Right ventricle myocardium superior (tissue), 1 donor: Measurements from ENCODE around the gene DHRS4. TPM values are rescaled to one million over a fixed set of nuclear protein-coding genes. Genes with fewer than 3 reads are reported as not detected.
"Not testable (repeated sequence)": the region's sequence is repeated elsewhere in the genome, so short reads cannot be mapped to it uniquely, and the experiment has no call there.

Experiments
- ATAC-seq: fragments of 200-7000 bp; cut with Tn5 transposase; one replicate; pipeline ENCODE4 v1.9.1; 2020; ENCODE audit warnings: mild to moderate bottlenecking; ENCODE audit not compliant: poor library complexity
- DNase-seq: peaks from one replicate; pipeline ENCODE4 v3.0.0-alpha.2; 2020
- intact Hi-C: fragments of 100-400 bp; cut with DNase I; formaldehyde crosslinking; loops from one replicate; pipeline ENCODE4 v1.11.2; 2022
- total RNA-seq: library from RNA; stranded (reverse); fragmentation: NEBNext Ultra II Directional; extraction: Animal tissue kit (Norgen Biotek cat#: 25700); gene quantifications from one replicate; pipeline ENCODE4 v1.2.1, GENCODE V29; 2021
- donor health status: DM: no; HTN: yes; CAD: no; lungs with severe emphysema.

Gene DHRS4
- total RNA-seq, 1 donor from 2014 or later, result 28.1 TPM

DNA sequence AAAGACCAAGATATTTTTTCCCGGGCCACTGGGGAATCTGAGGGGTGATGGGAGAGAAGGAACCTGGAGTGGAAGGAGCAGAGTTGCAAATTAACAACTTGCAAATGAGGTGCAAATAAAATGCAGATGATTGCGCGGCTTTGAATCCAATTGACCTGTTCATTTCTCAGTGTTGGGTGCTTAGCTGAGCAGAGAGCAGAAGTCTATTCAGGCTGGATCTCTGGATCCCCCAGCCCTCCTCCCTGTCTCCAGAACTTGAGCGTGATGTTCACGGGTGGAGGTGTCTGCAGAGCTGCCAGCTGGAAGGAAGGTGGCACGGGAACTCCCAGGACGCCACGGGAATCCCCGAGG is 15.5 kb downstream of the DHRS4 start:
- intact Hi-C loops, DNase-seq, ATAC-seq: not testable (repeated sequence)

DNA sequence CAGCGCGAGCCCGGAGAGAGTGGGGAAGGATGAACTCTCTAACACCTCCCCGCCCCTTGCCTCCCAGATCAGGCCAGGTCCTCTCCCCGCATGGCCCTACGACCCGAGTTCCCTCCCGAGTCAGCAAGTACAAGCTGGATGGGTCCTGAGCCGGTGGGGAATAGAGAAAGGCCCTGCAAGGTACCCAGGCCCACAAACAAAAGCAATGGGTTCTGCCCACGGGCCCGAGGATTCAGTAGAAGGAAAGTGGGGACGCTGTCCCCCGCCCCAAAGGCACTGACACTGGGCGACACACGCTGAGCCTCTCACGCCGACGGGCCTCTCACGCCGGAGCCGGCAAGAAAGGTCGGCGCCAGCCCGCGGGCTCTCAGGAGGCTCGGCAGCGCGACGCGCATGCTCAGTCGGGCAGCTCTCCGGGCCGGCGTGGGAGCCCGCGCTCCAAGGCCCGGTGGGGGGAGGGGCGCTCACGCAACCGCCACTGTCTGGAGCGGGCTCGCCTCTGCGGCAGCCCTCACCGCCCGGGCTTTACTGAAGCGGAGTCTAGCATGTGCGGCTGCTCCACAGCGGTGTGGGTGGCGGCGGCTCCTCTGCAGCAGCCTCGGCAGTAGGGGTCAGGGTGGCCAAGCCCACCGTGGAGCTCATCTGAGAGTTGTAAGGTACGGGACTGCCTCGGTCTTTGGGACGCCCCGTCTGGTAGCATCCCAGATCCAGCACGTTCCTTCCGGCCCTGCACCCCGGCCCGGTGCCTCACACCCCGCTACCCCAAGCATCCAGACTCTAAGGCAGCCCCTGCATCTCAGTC is 16.1 kb downstream of the DHRS4 start:
- ATAC-seq, result peak; percentile 95
- DNase-seq, result peak; percentile 60
- intact Hi-C loops, result not testable (repeated sequence)

DNA sequence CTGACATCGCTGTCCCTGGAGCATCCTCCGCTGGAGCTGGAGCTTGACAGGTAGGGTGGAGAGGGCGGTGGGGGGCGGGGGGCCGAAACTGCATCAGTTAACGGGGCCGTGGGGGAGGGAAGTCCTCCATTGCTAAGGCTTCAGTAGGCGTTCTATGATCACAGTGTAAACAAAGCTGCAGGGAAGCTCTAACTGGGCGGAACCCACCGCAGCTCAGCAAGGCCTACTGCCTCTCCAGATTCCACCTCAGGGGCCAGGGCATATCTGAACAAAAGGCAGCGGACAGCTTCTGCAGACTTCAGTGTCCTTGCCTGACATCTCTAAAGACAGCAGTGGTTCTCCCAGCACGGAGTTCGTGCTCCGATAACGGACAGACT is 16.7 kb downstream of the DHRS4 start:
- intact Hi-C loops, ATAC-seq, DNase-seq: not testable (repeated sequence)

DNA sequence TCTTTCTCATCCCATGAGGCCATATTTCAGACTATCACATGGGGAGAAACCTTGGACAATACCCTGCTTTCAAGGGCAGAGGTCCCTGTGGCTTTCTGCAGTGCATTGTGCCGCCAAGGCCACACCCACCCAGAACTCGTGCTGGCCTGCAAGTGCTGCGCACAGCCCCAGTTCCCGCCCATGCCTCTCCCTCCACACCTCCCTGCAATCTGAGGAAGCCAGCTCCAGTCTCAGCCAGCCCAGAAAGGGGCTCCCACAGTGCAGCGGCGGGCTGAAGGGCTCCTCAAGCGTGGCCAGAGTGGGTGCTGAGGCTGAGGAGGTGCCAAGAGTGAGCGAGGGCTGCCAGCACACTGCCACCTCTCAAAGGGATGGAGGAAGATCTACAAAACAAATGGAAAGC is 19.6 kb downstream of the DHRS4 start:
- ATAC-seq, intact Hi-C loops, DNase-seq: not testable (repeated sequence)

DNA sequence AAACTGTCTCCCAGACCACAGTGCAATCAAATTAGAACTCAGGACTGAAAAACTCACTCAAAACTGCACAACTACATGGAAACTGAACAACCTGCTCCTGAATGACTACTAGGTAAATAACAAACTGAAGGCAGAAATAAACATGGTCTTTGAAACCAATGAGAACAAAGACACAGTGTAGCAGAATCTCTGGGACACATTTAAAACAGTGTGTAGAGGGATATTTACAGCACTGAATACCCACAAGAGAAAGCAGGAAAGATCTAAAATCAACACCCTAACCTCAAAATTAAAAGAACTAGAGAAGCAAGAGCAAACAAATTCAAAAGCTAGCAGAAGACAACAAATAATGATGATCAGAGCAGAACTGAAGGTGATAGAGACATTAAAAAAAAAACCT is 20.5 kb downstream of the DHRS4 start:
- DNase-seq, intact Hi-C loops, ATAC-seq: not testable (repeated sequence)

DNA sequence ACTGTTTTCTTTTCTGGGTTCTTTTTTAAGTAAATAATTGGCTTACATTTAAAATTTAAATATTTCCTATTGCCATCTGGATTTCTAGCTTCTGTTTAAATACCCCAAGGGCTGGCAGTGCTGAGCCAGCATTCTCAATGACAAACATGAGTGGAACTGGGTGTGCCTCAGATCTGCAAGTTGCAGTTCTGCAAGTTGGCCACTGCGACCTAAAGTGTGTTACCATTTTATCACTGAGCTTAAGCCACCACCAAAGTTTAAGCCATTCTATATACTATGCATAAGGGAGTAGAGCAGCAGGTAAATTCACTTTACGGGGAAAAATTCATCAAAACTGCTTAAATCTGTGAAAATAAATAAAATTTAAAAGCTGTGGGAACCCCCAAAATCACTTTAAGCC is 23.6 kb downstream of the DHRS4 start:
- DNase-seq (peak; percentile 53), ATAC-seq (peak; percentile 83)
- intact Hi-C loops, result not testable (repeated sequence)

DNA sequence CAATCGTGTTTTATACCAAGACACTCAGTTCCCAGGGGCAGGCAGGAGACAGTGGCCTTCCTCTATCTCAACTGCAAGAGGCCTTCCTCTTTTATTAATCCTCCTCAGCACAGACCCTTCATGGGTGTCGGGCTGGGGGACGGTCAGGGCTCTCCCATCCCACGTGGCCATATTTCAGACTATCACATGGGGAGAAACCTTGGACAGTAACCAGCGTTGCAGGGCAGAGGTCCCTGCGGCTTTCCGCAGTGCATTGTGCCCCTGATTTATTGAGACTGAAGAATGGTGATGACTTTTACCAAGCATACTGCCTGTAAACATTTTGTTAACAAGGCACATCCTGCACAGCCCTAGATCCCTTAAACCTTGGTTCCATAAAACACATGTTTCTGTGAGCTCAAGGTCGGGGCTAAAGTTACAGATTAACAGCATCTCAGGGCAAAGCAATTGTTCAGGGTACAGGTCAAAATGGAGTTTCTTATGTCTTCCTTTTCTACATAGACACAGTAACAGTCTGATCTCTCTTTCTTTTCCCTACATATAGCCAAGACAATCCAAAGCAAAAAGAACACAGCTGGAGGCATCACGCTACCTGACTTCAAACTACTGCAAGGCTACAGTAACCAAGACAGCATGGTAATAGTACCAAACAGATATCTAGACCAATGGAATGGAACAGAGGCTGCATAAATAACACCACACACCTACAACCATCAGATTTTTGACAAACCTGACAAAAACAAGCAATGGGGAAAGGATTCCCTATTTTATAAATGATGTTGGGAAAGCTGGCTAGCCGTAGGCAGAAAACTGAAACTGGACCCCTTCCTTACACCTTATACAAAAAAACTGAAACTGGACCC is 28.6 kb downstream of the DHRS4 start:
- intact Hi-C loops, result loop anchor here (10.0 kb wide), 1 partner anchor 103 kb away; no protein-coding TSS in a partner anchor
- not testable (repeated sequence) for ATAC-seq

DNA sequence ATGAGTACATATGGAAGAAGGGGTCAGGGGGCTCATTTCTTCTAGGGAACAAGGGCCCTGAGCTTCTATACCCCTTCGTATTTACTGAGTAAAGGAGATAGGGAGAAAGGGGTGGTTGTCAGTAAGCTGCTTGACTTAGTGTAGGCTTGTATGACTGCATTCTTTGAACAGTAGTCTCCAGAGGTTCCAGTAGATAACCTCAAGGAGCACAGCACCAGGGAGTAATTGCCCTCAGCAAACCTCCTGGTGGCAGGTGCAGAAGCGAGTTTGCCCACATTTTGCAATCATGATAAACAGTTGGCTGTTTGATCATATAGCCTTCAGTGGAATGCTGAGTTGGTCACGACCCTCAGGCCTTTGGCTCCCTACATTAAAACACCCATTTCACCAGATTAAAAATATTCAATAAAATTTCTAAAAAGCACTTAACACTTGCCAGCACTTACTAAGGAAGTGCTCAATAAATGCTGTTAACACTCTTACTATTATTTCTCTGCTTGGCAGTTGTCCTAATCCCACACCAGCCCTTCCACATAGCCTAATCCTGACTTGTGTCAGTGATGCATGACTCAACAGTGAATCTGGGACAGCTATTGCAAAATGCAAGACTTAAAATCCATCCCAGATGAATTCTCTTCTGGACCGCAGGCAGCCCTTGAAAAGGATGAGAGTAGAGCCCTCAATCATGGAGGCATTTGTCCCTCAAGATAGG is 31.5 kb downstream of the DHRS4 start:
- ATAC-seq, result peak; percentile 64
- intact Hi-C loops, result loop anchor here (10.0 kb wide), 1 partner anchor 100 kb away; no protein-coding TSS in a partner anchor
- no peak for DNase-seq

More for the DNA sequence above, 28.6 kb downstream of the DHRS4 start:
- not testable (repeated sequence) for DNase-seq

DNA sequence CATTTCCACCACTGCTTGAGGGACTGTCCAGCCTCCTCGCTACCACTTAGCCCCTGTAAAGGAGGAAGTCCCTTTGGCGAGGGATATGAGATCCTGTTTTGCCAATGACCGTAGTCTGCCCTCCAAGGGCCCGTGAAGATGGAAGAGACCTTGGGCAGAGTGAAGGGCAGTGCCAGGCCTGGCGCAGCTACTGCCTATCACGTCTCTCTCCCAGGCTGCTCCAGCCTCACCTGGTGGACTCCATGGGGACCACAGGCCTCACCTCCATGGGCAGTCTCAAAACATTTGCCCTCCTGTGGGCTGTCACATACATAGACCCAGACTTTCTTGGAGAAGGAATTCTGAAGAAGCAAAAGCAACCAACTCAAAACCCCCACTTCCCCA is 34.6 kb downstream of the DHRS4 start:
- not testable (repeated sequence) for ATAC-seq

DNA sequence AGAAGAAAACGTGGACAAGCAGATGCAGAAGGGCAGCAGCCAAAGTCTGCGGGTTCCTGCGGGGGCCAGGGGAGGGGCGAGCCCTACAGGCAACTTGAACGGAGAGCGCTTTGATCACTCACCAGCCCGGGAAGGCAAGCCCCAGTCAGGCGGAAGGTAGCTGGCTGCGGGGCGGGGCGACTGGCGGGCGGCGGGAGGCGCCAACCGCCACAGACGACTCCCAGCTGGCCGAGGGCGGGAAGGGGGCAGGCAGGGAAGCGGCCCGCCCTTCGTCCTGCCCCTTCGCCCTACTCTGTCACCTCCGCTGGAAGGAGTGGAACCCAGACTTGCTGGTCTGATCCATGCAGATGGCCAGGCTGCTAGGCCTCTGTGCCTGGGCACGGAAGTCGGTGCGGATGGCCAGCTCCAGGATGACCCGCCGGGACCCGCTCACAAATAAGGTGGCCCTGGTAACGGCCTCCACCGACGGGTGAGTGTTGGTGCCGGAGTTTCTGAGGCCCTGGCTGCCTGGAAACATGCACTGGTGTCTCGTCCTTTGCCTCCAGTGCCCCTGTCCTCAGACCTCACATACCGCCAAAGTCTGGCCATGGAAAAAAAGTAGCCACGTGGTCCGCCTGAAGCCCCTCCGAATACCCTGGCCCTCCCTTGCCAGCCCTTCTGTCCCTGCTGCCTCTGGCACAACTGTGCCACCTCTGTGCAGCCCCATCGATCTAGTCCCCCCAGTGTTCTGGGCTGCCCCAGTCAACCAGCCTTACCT is 35.2 kb downstream of the DHRS4 start, which contains the start of gene DHRS4L2:
Gene DHRS4L2, plus strand, starts transcription at position 323 of the 757 bp plus-strand sequence. Its CDS starts 19 bp downstream, at position 342.
- DNase-seq, result peak; percentile 88
- intact Hi-C loops, result loop anchor here (10.0 kb wide), 1 partner anchor 96 kb away; no protein-coding TSS in a partner anchor
- ATAC-seq, result peak; percentile 93

More for the DNA sequence above, 34.6 kb downstream of the DHRS4 start:
- intact Hi-C loops, result loop anchor here (10.0 kb wide), 1 partner anchor 97 kb away; no protein-coding TSS in a partner anchor
- not testable (repeated sequence) for DNase-seq

DNA sequence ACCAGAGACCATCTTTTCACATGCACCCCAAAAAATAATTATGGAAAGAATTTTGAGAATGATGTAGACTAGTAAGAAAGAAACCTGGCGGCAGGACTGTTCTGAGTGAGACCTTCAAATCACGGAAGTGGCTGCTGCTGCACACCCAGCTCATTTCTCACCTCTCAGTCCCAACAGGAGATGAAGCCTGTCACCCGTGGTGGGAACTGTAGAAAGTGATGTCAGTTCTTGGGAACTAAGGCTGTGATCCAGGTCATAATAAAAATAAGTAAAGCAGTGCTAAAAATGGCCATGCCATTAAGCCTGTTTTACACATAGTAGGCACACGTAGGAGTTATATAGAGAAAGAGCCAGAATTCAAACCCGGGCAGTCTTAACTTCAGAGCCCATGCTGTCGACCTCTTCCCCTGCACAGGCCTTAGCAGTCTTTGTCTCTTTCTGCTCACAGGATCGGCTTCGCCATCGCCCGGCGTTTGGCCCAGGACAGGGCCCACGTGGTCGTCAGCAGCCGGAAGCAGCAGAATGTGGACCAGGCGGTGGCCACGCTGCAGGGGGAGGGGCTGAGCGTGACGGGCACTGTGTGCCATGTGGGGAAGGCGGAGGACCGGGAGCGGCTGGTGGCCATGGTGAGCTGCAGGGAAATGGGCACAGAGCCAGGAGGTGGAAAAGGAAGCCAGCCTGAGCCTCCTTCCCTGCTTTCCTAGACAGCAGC is 36.3 kb downstream of the DHRS4 start:
- ATAC-seq, result not testable (repeated sequence)
- DNase-seq, result peak; percentile 42
- intact Hi-C loops, result loop anchor here (10.0 kb wide), 1 partner anchor 95 kb away; no protein-coding TSS in a partner anchor

DNA sequence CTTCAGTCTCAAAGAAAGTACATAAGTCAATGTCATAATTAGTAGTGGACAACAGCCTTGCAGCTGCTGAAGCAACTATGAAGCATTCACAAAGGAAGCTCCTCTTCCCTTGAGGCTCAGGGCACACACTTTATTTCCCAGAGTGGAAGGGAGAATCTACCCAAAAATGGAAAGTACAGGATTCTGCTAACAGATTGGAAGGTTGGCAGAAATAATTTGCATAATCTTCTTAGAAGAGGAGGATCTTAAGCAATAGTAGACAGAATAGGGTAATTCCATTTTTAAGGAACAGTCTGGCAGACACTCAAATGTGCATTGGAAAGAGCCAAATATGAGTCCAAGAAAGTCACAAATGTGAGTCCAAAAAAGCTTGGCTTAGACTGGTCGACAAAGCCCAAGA is 37.4 kb downstream of the DHRS4 start:
- DNase-seq, intact Hi-C loops, ATAC-seq: not testable (repeated sequence)

DNA sequence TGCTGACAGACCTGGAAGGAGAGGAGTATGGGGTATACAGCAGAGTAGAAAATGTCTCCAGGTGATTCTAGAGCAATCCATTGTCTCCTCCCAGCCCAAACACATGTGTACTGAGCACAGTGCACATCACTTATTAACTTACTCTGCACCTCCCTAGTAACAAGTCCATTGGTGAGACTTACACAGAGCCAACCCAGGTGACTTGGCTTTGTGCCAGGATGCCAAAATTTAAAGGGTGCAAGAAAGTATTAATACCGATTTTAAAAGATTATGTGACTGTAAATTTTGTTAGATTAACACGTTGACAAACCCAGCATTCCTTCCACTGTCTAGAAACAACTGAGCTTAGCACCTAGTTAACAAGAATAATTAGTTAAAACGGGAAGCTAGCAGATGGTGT is 39.5 kb downstream of the DHRS4 start:
- intact Hi-C loops, ATAC-seq, DNase-seq: not testable (repeated sequence)

DNA sequence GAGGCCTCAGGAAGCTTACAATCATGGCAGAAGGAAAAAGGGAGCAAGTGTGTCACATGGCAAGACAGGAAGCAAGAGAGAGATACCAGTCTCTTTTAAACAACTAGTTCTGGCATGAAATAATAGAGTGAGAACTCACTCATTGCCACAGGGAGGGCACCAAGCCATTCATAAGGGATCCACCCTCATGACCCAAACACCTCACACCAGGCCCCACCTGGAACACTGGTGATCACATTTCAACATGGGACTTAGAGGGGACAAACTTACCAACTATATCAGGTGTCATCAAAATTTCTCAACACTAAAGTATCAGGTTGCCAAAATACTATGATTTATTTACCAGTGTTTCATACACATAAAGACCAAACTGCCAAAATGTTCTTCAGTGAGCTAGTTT is 42.4 kb downstream of the DHRS4 start:
- DNase-seq, intact Hi-C loops, ATAC-seq: not testable (repeated sequence)

DNA sequence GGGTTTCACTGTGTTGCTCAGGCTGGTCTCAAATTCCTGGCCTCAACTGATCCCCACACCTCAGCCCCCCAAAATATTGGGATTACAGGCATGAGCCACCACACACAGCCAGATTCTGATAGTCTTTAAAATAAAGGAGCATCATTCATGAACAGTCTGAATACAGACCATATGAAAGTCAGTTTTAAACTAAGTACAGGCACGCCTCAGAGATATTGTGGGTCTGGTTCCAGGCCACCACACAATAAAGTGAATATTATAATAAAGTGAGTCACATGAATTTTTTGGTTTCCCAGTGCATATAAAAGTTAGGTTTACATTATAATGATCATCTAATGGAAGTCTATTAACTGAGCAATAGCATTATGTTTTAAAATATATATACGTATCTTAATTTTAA is 43.3 kb downstream of the DHRS4 start:
- intact Hi-C loops, ATAC-seq, DNase-seq: not testable (repeated sequence)

DNA sequence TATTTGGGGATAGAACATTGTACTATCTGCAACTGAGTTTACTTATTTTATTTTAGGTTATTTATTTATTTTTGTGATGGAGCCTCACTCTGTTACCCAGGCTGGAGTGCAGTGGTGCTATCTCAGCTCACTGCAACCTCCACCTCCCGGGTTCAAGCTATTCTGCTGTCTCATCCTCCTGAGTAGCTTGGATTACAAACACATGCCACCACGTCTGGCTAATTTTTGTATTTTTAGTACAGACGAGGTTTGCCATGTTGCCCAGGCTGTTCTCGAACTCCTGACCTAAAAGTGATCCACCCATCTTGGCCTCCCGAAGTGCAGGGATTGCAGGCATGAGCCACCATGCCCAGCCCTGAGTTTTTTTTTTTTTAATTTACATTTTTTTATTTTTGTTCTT is 46.1 kb downstream of the DHRS4 start:
- DNase-seq, intact Hi-C loops, ATAC-seq: not testable (repeated sequence)

DNA sequence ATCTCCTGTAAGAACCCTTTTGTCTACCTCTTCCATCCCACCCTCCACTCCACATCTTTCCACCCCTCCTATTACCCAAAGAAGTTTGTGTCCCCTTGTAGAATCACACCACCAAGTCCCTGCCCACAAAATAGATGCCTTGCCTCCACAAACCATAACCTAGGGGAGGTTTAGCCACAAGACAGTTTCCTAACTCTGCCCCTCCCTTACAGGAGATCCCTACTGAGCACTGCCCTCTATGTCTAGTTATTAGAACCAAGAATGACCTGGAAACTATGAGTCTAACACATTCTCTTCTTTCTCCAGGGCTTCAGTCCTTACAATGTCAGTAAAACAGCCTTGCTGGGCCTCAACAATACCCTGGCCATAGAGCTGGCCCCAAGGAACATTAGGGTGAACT is 47.5 kb downstream of the DHRS4 start:
- DNase-seq, intact Hi-C loops: not testable (repeated sequence)

More for the DNA sequence above, 47.5 kb downstream of the DHRS4 start:
- ATAC-seq, result not testable (repeated sequence)
